GM23338 (cell line): ENCODE measurements around the gene NRCAM. TPM values are rescaled to one million over a fixed set of nuclear protein-coding genes. Genes with fewer than 3 reads are reported as not detected.

Source experiments
- ATAC-seq: fragments of 200-7000 bp; cut with Tn5 transposase; 3 replicates; pipeline ENCODE4 v1.9.1; 2020
- DNase-seq: peaks from one replicate; pipeline ENCODE4 v3.0.0-alpha.2; 2015; ENCODE audit warnings: low spot score
- H2AFZ ChIP-seq: fragments of 200-600 bp; sonication (generic); 2 replicates; pipeline ENCODE4 v1.8.0; 2016; ENCODE audit warnings: antibody characterized with exemption, mild to moderate bottlenecking, moderate library complexity
- H3F3A ChIP-seq: fragments of 200-600 bp; sonication (generic); replicated peaks from 2 replicates; pipeline ENCODE4 v1.8.0; 2017; ENCODE audit warnings: antibody characterized with exemption, mixed run types, low read depth
- H3K27ac ChIP-seq: fragments of 200-600 bp; sonication (generic); 2 replicates; pipeline ENCODE4 v1.6.1; 2016; ENCODE audit warnings: low read depth
- H3K27me3 ChIP-seq: fragments of 200-600 bp; sonication (generic); 2 replicates; pipeline ENCODE4 v1.8.0; 2016; ENCODE audit warnings: mild to moderate bottlenecking, mixed run types, moderate library complexity; ENCODE audit not compliant: insufficient read depth
- H3K36me3 ChIP-seq: fragments of 200-600 bp; sonication (generic); 2 replicates; pipeline ENCODE4 v1.8.0; 2016; ENCODE audit warnings: mild to moderate bottlenecking; ENCODE audit not compliant: insufficient read depth
- H3K4me1 ChIP-seq: fragments of 200-600 bp; sonication (generic); 2 replicates; pipeline ENCODE4 v1.8.0; 2016; ENCODE audit warnings: mild to moderate bottlenecking, moderate library complexity; ENCODE audit not compliant: insufficient read depth
- H3K4me2 ChIP-seq: fragments of 200-600 bp; sonication (generic); 2 replicates; pipeline ENCODE4 v1.7.1; 2017; ENCODE audit warnings: mixed run types
- H3K4me3 ChIP-seq: fragments of 200-600 bp; sonication (generic); 2 replicates; pipeline ENCODE4 v1.6.1; 2016; ENCODE audit warnings: mixed run types
- H3K79me2 ChIP-seq: fragments of 200-600 bp; sonication (generic); replicated peaks from 2 replicates; pipeline ENCODE4 v1.8.0; 2017; ENCODE audit warnings: mild to moderate bottlenecking; ENCODE audit not compliant: insufficient read depth
- H3K9me2 ChIP-seq: fragments of 200-600 bp; sonication (generic); 2 replicates; pipeline ENCODE4 v1.8.0; 2017; ENCODE audit not compliant: insufficient read depth
- H4K20me1 ChIP-seq: fragments of 200-600 bp; sonication (generic); replicated peaks from 2 replicates; pipeline ENCODE4 v1.8.0; 2017; ENCODE audit warnings: mild to moderate bottlenecking; ENCODE audit not compliant: insufficient read depth
- H3K27ac Mint-ChIP-seq: 2 replicates; pipeline ENCODE4 v1.8.0; 2020; ENCODE audit warnings: inconsistent platforms, mild to moderate bottlenecking, moderate library complexity, mixed read lengths
- H3K27me3 Mint-ChIP-seq: 3 replicates; pipeline ENCODE4 v1.8.0; 2022; ENCODE audit warnings: low read depth, mild to moderate bottlenecking, moderate library complexity, mixed read lengths, inconsistent platforms; ENCODE audit not compliant: insufficient read depth, poor library complexity
- H3K36me3 Mint-ChIP-seq: 3 replicates; pipeline ENCODE4 v1.8.0; 2021; ENCODE audit warnings: low read depth, mild to moderate bottlenecking, inconsistent platforms, moderate library complexity, mixed read lengths
- H3K4me1 Mint-ChIP-seq: 3 replicates; pipeline ENCODE4 v1.8.0; 2020; ENCODE audit warnings: mild to moderate bottlenecking, inconsistent platforms, mixed read lengths
- H3K4me3 Mint-ChIP-seq: 3 replicates; pipeline ENCODE4 v1.8.0; 2021; ENCODE audit warnings: moderate library complexity, mild to moderate bottlenecking, inconsistent platforms, mixed read lengths
- H3K9me3 Mint-ChIP-seq: 3 replicates; pipeline ENCODE4 v1.8.0; 2020; ENCODE audit warnings: moderate library complexity, mild to moderate bottlenecking, inconsistent platforms, mixed read lengths
- CREB1 ChIP-seq: fragments of 250-450 bp; sonication (Bioruptor Pico); IDR thresholded peaks from 2 replicates; pipeline ENCODE4 v1.5.0; 2020; ENCODE audit warnings: low read depth, mild to moderate bottlenecking, moderate library complexity
- CTCF ChIP-seq, 2 experiments: fragments of 200-600 bp in 1 of 2; sonication (generic) in 1 of 2; conservative IDR thresholded peaks; 2 replicates each; pipeline versions ENCODE4 v1.5.1 to v1.6.1; 2016 to 2017; ENCODE audit warnings: antibody characterized with exemption in 2 of 2, low read depth in 2 of 2, mild to moderate bottlenecking in 2 of 2, moderate library complexity in 1 of 2
- EZH2 ChIP-seq: fragments of 200-600 bp; sonication (generic); IDR thresholded peaks from one replicate; pipeline ENCODE4 v1.8.0; 2017; ENCODE audit warnings: antibody characterized with exemption, mild to moderate bottlenecking, low read depth; ENCODE audit not compliant: unreplicated experiment
- JUNB ChIP-seq: IDR thresholded peaks from one replicate; pipeline ENCODE4 v1.6.1; 2016; ENCODE audit warnings: antibody characterized with exemption; ENCODE audit not compliant: unreplicated experiment
- NANOG ChIP-seq: IDR thresholded peaks from 2 replicates; pipeline ENCODE4 v1.6.1; 2016; ENCODE audit warnings: antibody characterized with exemption, borderline replicate concordance
- POLR2AphosphoS5 ChIP-seq: IDR thresholded peaks from 2 replicates; pipeline ENCODE4 v1.6.1; 2016; ENCODE audit warnings: antibody characterized with exemption, low read depth
- REST ChIP-seq: IDR thresholded peaks from one replicate; pipeline ENCODE4 v1.6.1; 2018; ENCODE audit warnings: antibody characterized with exemption; ENCODE audit not compliant: unreplicated experiment
- STAT1 ChIP-seq: IDR thresholded peaks from one replicate; pipeline ENCODE4 v1.6.1; 2016; ENCODE audit warnings: antibody characterized with exemption; ENCODE audit not compliant: unreplicated experiment
- ZNF114 ChIP-seq: fragments of 250-450 bp; sonication (Bioruptor Pico); IDR thresholded peaks from 2 replicates; pipeline ENCODE4 v1.5.0; 2020; ENCODE audit warnings: mild to moderate bottlenecking, moderate library complexity
- ZNF331 ChIP-seq: fragments of 250-450 bp; sonication (Bioruptor Pico); IDR thresholded peaks from 2 replicates; pipeline ENCODE4 v1.5.0; 2020; ENCODE audit warnings: low read depth, mild to moderate bottlenecking, moderate library complexity
- polyA plus RNA-seq: library from polyadenylated mRNA; unstranded; fragments of >200 nt; fragmentation: Nextera tagmentation; extraction: Ambion mirVana; gene quantifications from 2 replicates; pipeline ENCODE4 v1.2.1, GENCODE V29; 2016
- total RNA-seq: library from RNA; depleted of rRNA; stranded (reverse); fragments of >200 nt; shearing (Covaris generic); gene quantifications from 2 replicates; pipeline ENCODE4 v1.2.3, GENCODE V29; 2014
- TF ChIP-seq, protein P1 (sequence below): IDR thresholded peaks from 2 replicates; pipeline ENCODE4 v1.6.1; 2016; ENCODE audit warnings: antibody characterized with exemption

The NRCAM gene
- total and polyA plus RNA-seq, 2 experiments from 2014 or later, result 2.5 to 6.8 TPM

DNA sequence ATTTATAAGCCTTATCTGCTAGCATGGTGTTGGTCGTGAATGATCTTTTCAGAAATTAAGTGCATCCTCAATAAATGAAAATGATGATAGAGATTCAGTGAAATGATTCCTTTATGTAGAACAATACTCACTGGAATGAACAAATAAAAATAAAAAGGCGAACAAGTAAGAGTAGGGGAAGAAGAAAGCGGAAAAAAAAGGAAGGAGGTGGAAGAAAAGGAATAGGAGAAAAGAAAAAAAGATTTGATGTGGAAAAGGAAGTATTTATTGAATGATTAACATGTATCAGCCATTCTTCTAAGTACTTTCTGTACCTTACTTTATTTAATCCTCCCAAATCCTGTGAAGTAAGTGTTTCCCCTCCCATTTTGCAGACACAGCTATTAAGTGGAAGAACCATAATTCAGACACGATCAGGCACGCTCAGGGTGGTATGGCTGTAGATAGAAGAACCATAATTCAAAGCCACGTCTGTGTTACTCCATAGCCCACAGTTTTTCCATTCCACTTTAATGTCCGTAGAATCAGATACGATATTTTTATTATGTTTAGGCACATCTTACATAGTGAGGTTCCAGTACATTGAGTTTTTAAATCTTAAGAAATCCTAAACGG lies 169.8 kb downstream of the NRCAM start:
- Mint-ChIP-seq H3K4me1 (peaks cover 10% of the 10 kb centered on the region), H3K4me3 (no peak overlapping the region), H3K27ac (no peak overlapping the region), H3K36me3 (no peaks in the 10 kb centered on the region), H3K27me3 (peaks cover 2% of the 10 kb centered on the region), H3K9me3 (no peaks in the 10 kb centered on the region)
- Histone ChIP-seq H4K20me1 (no peaks in the 10 kb centered on the region), H3K4me2 (no peak overlapping the region), H3K9me2 (no peaks in the 10 kb centered on the region), H2AFZ (no peak overlapping the region), H3K79me2 (no peaks in the 10 kb centered on the region), H3K4me1 (peaks cover 12% of the 10 kb centered on the region), H3K27me3 (no peaks in the 10 kb centered on the region), H3K27ac (no peak overlapping the region), H3K4me3 (no peak overlapping the region), H3F3A (no peaks in the 10 kb centered on the region), H3K36me3 (no peaks in the 10 kb centered on the region)
- ATAC-seq (no peak), DNase-seq (no peak)
- TF ChIP-seq CTCF (conservative IDR thresholded peaks at IDR 0.05; ENCODE audit: low read depth in 2 of 2), result no peak
- no peak for TF ChIP-seq CREB1

DNA sequence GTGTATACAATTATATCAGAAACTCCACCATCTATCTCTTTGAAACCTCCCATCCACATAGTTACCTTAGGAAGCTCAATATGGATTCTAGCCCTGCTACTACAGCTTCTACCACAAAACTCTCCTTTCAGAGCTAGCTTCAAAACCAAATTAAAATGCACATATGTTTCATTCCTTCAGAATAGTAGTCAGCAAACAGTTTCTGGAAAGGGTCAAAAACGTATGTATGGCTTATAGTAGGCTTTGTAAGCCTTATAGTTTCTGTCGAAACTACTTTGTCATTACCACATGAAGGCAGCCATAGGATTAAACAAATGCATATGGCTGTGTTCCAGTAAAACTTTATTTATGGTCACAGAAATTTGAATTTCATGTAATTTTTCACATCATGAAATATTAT lies 170.5 kb downstream of the NRCAM start:
- H3K27ac ChIP-seq, result no peak overlapping the region
- TF ChIP-seq POLR2AphosphoS5 (no peak), CTCF (conservative IDR thresholded peaks at IDR 0.05; ENCODE audit: low read depth in 2 of 2) (no peak), ZNF114 (CRISPR knock-in tag) (no peak), EZH2 (no peak), ZNF331 (CRISPR knock-in tag) (no peak), JUNB (no peak), CREB1 (no peak), STAT1 (no peak), REST (no peak), NANOG (no peak)
- TF ChIP-seq, protein P1, sequence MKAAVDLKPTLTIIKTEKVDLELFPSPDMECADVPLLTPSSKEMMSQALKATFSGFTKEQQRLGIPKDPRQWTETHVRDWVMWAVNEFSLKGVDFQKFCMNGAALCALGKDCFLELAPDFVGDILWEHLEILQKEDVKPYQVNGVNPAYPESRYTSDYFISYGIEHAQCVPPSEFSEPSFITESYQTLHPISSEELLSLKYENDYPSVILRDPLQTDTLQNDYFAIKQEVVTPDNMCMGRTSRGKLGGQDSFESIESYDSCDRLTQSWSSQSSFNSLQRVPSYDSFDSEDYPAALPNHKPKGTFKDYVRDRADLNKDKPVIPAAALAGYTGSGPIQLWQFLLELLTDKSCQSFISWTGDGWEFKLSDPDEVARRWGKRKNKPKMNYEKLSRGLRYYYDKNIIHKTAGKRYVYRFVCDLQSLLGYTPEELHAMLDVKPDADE, result no peak

More for the DNA sequence above, 170.5 kb downstream of the NRCAM start:
- no peak overlapping the region for H3K4me3 Mint-ChIP-seq
- no peaks in the 10 kb centered on the region for H3K27me3 ChIP-seq
- H3K27ac Mint-ChIP-seq, result no peak overlapping the region
- no peaks in the 10 kb centered on the region for H3F3A ChIP-seq
- no peaks in the 10 kb centered on the region for H3K36me3 Mint-ChIP-seq
- H3K4me1 Mint-ChIP-seq, result peaks cover 6% of the 10 kb centered on the region
- H3K36me3 ChIP-seq, result no peaks in the 10 kb centered on the region
- H3K4me1 ChIP-seq, result peaks cover 7% of the 10 kb centered on the region
- no peak overlapping the region for H3K4me3 ChIP-seq
- H3K9me3 Mint-ChIP-seq, result no peaks in the 10 kb centered on the region
- no peaks in the 10 kb centered on the region for H4K20me1 ChIP-seq
- no peak overlapping the region for H3K4me2 ChIP-seq
- H3K79me2 ChIP-seq, result no peaks in the 10 kb centered on the region
- ATAC-seq (no peak), DNase-seq (no peak)
- H2AFZ ChIP-seq, result no peak overlapping the region
- H3K9me2 ChIP-seq, result no peaks in the 10 kb centered on the region
- H3K27me3 Mint-ChIP-seq, result peaks cover 2% of the 10 kb centered on the region
